HG02885 (cell line): ENCODE results near the gene IGSF22.
"Not testable (repeated sequence)": the region's sequence is repeated elsewhere in the genome, so short reads cannot be mapped to it uniquely, and the experiment has no call there.

Source experiments
- ATAC-seq: cut with Tn5 transposase; IDR thresholded peaks from one replicate; pipeline ENCODE4 v1.9.1; 2021; ENCODE audit warnings: mild to moderate bottlenecking; ENCODE audit not compliant: unreplicated experiment, poor library complexity

The IGSF22 gene

DNA sequence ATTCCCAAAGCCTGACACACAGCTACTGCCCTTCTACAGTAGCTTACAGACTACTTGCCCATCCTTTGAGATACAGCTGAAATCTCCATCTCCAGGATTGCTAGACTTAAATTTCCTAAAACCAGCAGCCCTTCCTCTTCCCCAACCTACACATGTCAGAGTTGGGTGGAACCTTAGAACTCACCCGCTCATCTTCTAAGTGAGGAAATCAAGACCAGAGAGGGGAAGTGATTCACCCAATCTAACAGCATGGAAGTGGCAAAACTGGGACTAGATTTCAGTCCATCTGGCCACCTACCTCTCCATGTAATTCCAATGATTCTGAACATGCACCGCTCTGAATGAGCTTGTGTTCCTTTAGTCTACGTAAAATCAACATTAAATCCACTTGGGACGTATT is 28.4 kb downstream of the IGSF22 start:
- ATAC-seq, result no peak

DNA sequence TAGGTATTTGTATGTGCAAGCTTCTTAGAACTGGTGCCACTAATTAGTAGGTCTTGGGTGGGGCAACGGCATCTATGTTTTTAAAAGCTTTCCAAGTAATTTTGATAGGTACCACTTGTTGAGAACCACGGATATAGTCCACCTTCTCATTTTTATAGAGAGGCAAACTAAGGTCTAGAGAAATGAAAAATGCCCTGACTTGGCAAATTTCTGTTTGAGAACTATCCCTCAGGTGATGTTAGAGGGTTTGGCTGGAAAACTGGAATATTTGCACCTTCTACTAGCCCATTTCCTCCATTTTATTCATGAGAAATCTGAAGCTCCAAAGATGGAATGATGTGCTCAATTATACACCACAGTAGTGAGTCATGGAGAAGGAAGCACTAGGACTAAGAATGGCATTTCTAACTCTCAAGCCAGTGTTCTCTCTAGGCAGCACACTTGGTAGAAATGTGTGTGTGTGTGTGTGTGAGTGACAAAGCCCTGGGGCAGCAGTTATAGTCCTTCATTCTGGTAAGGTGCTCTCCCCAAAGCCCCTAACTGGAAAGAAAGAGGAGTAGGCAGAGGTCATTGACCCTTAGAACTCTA is 29.3 kb downstream of the IGSF22 start:
- ATAC-seq, result no peak

DNA sequence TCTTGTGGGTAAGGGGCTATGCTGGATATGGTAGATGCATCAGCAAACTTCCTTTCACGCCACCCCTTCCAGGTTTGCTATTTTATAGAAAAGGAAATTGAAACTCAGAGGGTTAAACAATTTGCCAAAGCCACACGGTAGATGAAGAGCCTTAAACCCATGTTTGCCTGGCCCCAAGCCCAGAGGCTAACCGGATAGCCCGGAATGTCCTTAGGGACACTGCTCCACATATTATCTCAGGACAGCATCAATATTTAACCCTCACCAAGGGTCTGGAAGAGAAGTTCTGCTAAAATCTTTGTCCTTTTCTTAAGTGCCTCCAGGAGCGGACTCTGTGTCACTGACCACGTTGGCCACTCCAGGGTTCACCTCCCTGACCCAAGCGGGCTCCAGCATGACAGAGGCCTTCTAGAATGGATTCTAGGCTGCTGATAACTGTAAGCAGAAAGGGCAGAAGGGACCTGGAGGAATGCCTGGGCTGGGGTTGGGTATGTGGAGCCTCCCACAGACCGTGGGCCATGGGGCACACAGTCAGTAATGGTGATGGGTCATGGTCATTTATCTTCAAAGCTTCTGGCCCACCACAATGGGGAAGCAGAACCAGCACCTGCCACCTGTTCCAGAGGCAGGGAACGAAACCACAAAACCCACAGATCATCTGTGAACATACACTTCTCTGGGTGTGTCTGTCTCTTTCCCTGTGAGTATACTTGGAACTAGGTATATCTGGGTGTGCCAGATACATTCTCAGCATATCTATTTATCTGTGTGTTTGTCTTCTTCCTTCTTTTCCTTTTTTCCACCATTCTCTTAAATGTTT is 32.8 kb downstream of the IGSF22 start:
- no peak for ATAC-seq

DNA sequence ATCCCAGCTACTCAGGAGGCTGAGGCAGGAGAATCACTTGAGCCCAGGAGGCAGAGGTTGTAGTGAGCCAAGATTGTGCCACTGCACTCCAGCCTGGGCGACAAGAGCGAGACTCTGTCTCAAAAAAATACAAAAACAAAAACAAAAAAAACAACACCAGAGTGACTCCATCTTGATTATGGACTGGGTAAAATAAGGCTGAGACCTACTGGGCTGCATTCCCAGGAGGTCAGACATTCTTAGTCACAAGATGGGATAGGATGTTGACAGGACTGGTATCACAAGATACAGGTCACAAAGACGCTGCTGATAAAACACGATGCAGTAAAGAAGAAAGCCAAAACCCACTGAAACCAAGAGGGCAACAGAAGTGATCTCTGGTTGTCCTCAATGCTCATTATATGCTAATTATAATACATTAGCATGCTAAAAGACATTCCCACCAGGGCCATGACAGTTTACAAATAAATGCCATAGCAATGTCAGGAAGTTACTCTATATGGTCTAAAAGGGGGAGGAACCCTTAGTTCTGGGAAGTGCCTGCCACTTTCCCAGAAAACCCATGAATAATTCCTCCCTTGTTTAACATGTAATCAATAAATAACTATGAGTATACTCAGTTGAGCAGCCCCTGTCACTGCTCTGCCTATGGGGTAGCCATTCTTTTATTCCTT is 34.4 kb downstream of the IGSF22 start:
- ATAC-seq, result not testable (repeated sequence)

DNA sequence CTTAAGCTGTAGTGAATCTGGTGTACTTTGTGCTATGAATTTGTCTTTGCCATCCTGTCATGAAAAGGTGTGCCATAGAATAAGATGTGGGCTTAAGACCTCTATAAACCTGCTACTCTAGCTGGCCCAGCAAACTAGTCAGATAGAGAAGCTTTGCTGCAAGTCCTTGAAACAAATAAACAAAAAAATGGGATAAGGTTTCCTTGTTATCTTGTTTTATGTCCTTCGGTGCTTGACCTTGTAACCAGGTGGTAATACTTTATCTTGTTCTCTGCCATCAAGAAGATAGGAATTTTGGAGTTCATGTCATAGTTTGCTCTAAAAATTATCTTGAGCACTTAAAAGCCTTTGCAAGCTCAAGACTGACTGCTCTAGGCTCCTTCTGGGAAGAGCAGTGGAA is 41.7 kb downstream of the IGSF22 start:
- no peak for ATAC-seq

DNA sequence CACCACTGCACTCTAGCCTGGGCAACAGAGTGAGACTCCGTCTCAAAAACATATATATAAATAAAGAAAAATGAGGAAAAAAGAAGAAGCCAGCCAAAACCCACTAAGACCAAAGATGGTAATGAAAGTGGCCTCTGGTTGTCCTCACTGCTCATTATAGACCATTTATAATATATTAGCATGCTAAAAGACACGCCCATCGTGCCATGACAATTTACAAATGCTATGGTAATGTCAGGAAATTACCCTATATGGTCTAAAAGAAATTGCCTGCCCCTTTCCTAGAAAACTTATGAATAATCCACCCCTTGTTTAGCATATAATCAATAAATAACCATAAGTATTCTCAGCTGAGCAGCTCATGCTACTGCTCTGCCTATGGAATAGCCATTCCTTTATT is 43.5 kb downstream of the IGSF22 start:
- ATAC-seq, result no peak

DNA sequence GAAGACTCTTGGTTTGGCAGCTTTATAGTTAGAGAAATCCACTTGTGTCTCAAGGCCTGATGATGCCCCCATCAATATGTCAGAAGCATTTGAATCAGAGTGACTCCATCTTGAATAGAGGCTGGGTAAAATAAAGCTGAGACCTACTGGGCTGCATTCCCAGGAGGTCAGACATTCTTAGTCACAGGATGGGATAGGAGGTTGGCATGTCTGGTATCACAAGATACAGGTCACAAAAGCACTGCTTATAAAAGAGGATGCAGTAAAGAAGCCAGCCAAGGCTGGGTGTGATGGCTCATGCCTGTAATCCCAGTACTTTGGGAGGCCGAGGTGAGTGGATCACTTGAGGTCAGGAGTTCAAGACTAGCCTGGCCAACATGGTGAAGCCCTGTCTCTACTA is 44.0 kb downstream of the IGSF22 start:
- not testable (repeated sequence) for ATAC-seq

DNA sequence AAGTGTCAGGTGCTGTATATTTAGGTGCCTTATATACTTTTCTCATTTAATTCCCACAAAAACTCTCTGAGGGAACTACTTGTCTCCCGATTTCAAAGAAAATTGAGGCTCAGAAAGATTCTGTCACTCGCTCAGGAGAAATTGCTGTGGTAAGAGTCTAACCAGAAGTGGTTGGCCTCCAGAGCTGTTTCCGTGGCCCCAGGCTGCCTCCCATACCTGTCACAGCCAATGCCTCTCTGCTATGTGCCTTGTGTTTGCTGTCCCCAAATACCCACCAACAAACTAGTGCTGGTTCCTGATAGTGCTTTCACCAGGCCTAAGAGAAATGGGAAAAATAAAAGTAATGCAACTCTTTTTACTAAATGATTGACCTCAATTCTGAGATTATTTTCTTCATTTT is 48.4 kb downstream of the IGSF22 start:
- ATAC-seq, result no peak

DNA sequence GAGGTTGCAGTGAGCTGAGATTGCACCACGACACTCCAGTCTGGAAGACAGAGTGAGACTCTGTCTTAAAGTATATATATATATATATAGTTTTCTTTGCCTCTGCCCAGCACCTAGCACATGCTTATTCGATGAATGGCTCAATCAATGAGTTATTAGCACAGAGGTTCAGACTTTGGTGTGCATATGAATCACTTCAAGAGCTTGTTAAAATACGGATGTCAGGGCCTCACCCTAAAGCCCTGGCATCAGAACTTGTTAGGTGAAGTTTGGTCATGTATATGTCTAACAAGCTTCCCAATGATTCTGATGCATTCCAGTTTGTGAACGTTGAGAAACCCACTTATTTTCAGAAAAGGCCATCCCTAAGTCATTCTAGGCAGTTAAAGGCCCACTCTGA is 49.2 kb downstream of the IGSF22 start:
- no peak for ATAC-seq

DNA sequence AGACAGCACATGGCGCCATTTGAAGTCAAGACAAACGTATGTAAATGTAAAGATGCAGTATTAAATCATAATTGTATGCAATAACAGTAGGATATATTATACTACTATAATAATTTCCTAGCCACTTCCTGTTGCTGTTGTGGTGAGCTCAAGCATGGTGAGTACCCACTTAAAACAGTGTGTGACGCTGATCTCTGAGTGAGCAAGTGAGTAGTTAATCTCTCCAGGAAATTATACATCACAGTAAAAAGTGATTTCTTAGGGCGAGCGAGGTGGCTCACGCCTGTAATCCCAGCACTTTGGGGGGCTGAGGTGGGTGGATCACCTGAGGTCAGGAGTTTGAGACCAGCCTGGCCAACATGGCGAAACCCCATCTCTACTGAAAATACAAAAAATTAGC is 53.8 kb downstream of the IGSF22 start:
- not testable (repeated sequence) for ATAC-seq

DNA sequence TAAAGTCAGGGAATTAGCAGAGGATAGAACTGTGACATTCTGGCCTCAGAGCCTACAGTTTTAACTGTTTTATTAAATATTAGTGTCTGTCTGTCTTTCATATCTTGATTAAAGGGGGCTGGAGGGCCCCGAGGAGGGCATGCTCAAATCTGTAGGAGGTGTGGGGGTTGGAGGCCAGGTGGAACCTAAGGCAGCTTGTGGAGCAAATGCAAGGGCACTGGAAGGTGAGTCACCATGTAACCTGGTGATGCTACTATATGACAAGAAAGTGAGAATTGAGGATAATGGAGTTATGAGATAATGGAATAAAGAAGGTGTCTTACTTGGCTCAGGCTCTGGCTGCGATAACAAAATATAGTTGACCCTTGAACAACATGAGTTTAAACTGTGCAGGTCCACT is 54.7 kb downstream of the IGSF22 start:
- no peak for ATAC-seq

DNA sequence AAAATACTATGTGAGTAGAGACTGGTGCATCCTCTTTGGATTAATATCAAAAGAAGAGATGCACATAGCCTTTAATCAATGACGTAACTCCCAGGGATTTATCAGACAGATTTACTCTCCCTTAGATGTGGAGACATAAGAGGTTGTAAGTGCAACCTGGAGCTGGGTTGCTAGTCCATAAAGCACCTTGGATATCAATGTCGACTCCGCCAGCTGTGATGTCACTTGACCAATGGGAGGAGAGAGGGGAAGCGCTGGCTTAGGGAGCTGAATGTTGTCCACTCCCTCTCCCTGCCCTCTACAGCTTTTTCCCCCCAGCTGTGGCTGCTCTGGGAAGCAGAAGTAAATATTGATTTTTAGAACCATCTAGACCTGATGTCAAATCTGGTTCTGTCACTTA is 56.3 kb downstream of the IGSF22 start:
- ATAC-seq, result no peak

DNA sequence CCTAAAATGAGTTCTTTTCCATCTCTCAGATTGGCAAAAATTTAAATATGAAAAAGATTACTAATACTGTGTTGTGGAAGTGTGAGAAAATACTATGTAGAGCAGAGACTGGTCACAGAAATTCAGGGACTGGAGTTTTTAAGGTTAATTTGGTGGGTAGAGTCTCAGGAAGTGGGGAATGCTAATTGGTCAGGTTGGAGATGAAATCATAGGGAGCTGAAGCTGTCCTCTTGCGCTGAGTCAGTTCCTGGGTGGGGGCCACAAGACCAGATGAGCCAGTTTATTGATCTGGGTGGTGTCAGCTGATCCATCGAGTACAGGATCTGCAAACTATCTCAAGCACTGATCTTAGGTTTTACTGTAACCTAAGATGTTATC is 56.8 kb downstream of the IGSF22 start:
- no peak for ATAC-seq

DNA sequence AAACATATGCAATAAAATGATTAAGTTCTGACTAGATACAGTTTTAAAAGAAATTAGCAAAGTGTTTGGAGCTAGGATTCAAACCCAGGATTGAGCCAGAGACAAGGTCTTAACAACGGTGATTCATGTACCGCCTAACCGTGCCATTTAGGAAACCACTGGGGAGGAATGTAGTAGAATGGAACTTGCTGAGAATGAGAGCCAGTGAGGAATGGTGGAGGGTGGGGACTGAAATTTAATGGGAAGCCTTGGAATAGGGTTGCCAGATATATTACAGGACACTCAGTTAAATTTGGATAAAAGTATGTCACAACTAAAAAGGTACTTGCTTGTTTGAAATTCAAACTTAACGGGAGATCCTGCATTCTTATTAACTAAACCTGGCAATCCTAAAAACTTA is 57.9 kb downstream of the IGSF22 start:
- no peak for ATAC-seq

DNA sequence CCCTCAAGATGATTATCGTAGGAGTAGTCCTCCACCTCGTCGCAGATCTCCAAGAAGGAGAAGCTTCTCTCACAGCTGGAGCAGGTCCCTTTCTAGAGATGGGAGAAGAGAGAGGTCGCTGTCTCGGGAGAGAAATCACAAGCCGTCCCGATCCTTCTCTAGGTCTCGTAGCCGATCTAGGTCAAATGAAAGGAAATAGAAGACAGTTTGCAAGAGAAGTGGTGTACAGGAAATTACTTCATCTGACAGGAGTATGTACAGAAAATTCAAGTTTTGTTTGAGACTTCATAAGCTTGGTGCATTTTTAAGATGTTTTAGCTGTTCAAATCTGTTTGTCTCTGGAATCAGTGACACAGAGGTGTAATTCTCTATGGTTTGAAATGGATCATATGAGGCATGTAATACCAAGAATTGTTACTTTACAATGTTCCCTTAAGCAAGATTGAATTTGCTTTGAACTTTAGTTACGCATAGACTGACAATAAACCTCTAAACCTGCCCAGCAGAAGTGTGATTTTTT is 60.6 kb downstream of the IGSF22 start:
- not testable (repeated sequence) for ATAC-seq

DNA sequence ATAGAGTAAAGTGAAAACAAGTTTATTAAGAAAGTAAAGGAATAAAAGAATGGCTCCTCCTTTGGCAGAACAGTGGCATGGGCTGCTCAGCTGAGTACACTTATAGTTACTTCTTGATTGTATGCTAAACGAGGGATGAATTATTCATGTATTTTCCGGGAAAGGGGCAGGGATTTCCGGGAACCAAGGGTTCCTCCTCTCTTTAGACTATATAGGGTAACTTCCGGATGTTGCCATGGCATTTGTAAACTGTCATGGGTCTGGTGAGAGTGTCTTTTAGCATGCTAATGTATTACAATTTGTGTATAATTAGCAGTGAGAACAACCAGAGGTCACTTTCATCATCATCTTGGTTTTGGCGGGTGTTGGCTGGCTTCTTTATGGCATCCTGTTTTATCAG is 68.3 kb downstream of the IGSF22 start:
- ATAC-seq, result no peak
